HL-60/S4 (cell line): ENCODE data around the gene TRPM1.
"Not testable (repeated sequence)": the region's sequence is repeated elsewhere in the genome, so short reads cannot be mapped to it uniquely, and the experiment has no call there.

Experiments
- in situ Hi-C: fragments of 300-500 bp; cut with MboI; formaldehyde crosslinking; loops from 2 replicates; pipeline ENCODE4 v1.14.3; 2022; ENCODE audit warnings: low sequenced_read_pairs

Gene TRPM1

DNA sequence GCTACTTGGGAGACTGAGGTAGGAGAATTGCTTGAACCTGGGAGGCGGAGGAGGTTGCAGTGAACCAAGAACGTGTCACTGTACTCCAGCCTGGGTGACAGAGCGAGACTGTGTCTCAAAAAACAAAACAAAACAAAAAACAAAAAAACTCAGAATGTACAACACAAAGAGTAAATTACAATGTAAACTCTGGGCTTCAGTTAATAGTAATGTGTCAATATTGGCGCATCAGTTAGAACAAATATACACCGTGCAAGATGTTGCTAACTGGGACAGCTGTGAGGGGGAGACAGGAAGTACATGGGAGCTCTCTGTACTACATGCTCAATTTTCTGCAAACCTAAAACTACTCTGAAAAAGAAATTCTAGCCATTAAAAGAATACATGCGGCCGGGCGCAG, 23.5 kb upstream of the TRPM1 start:
- in situ Hi-C loops = no loop called here

DNA sequence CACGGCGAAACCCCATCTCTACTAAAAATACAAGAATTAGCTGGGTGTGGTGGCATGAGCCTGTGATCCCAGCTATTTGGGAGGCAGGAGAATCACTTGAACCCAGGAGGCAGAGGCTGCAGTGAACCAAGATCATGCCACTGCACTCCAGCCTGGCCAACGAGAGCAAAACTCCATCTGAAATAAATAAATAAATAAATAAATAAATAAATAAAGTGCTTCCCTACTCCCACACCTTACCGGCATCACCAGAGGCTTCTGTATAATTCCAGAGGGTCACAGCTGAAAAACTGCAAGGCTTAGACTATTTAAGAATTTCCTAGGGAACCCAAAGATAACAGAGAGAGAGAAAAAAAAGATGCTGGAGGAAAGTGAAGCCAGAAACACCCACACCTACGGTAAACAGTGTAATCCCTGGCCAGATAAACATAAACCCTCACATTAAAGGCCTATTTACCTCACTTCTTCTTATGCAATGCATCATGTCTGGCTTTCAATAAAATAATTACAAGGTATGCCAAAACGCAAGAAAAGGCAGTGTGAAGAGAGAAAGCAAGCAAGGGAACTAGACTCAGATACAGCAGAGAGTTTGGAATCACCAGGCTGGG, 15.0 kb upstream of the TRPM1 start:
- in situ Hi-C loops = no loop called here

DNA sequence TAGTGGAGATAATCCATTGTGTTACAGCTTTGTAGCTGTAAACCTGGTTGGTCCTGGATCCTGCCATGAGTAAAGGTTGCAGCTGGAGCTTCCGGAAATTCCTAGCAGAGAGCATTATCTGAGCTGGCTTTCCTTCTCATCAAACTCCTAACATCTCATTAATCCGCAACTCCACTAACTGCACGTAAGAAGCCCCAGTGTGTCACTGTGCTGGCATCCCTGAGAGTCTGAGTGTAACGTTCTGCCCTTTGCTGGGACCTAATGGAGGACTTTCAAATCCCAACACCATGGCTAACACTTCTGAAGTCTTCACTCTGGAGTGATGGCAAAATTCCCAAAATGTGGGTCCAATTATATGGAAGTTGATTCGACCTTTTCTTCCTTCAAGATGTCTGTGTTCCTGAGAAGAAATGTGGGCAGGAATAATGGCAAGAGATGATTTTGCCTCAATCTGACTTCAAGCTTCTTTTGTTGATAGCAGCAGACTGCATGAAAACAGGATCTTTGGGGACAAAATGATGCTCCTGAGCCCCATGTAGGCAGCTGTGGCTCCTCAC, 9.6 kb upstream of the TRPM1 start:
- in situ Hi-C loops = no loop called here

DNA sequence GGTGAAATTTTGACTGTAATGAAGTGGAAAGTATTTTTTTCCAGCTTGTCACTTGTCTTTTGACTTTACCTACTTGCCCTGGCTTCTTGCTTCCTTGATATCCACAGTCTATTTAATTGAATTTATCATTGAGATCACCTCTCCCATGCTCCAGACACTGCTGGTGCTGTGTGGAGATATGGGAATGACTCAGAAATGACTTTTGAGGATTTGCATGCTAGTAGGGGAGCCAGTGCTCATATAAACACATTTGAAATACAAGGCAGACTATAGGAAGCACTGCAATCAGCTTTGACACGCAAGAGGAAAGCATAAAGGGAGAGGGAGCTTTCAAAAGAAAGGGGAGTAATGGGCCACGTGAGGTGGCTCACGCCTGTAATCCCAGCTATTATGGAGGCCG, 7.3 kb upstream of the TRPM1 start:
- in situ Hi-C loops = no loop called here

DNA sequence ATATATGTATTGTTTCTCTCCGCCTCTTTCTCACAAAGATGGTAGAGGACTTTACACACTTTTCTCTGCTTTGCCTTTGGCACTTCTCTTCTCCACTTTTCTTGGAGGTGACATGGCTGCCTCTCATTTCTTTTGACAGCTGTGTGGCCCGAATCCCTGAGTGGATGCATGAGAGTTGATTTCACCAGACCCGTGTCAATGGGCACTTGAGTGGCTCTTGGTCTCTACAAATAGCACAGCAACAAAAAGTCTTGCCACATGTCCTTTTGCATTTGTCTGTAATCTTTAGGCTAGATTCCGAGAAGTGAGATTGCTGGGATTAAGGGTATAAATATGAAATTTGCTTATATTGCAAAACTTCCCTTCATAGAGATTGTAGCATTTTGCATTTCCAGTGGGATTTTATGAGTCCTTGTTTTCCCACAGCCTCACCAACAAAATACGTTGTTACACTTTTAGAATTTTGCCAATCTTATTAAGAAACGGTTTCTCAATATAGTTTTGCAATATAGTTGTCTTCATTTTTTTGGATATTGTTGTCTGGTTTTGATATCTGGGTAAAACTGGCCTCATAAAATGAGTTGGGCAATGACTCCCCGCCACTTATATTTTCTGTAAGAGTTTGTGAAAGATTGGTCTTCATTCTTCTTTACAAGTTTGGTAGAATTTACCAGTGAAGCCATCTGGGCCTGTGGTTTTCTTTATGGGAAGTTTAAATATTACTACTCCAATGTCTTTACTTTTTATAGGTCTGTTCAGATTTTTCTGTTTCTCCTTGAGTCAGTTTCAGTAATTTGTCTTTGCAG, 5.2 kb upstream of the TRPM1 start:
- in situ Hi-C loops = no loop called here

DNA sequence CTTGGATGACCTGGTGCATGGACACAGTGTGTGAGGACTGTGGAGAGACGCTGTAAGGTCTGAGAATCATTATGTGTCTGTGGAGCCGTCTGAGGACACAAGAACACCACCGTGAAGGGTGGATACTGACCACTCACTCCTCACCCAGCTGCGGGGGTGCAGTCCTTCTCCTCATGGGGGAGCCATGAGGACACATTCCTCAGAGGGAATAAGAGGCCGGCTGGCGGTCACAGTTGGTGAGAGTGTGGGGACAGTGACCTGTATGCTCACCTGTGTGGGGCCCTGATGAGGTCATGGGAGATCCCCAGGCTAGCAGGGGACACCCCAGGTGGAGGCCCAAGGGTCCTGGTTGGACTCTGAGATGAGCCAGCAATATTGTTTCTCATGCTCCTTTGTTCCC, 2.5 kb upstream of the TRPM1 start:
- in situ Hi-C loops = no loop called here

DNA sequence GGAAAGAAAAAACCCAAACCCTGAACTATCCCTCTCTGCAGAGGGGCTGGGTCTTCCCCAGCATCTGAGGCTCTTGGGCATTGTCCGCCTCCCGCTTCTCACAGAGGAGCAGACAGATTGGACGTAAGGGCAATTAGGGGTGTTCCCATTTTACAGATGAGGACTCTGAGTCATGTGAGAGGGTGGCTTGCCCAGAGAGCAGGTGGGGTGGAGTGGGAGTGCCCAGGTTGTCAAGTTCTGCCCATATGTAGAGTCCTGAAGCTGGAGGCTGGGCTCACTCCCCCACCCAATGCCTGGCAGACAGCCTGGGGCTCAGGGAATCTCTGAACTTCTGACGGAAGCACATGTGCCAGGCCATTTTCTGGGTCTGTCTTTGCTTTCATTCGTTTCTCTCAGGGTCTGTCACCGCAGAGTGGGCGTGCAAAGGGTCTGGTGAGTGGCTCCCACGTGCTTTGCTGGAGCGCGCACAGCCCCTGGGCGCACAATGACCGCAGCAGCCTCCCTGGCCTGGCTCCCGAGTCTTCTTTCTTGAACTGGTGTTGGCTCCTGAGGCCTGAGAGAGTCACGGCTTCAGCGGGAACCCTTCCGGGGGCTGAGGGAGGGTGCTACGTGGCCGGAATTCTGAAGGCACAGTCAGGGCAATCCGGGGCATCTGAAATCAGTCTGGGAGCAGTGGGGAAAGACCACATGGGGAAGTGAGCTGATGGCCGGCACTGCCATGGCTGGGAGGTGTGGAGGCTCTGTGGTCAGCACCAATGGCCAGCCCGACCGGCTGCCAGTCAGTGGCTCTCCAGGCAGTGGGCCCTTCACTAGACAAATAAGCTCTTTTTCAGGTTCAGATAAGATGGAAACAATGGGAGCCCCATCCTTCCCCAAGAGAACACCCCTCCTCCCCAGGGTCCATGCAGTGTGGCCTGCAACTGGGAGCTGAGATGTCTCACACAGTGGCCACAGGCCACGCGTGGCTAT, 1.1 kb upstream of the TRPM1 start:
- in situ Hi-C loops = no loop called here

DNA sequence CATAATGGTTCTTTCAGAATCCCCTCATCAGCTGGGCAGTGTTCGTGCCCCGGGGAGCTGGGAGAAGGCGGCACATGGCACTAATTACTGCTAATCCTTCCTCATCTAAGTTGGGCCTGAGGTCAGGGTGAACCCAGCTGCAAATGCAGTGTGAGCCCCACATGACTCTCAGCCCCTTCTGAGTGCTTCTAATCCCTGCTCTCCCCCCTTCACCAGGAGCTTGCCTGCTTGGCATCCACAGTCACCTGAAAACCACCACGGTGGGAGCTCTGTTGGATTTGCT, 455 bp upstream of the TRPM1 start:
- in situ Hi-C loops = no loop called here

DNA sequence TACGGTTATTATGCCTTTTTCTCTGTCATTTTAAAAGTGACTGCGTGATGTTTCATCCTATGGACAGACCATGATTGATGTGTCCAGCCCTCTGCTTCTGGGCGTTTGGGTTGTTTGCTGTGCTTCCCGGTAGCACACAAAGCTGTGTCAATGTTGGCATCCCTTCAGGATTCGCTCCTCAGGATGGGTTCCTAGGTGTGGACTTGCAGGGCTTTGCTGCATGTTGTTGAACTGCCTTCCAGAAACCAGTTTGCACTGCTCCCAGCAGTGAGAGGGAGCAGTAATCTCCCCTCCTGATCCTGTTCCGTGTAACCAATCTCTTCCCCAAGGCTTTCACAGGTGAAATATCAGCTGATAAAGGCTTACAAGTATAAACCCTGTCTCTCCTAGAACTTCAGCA, 787 bp downstream of the TRPM1 start:
- in situ Hi-C loops = no loop called here

DNA sequence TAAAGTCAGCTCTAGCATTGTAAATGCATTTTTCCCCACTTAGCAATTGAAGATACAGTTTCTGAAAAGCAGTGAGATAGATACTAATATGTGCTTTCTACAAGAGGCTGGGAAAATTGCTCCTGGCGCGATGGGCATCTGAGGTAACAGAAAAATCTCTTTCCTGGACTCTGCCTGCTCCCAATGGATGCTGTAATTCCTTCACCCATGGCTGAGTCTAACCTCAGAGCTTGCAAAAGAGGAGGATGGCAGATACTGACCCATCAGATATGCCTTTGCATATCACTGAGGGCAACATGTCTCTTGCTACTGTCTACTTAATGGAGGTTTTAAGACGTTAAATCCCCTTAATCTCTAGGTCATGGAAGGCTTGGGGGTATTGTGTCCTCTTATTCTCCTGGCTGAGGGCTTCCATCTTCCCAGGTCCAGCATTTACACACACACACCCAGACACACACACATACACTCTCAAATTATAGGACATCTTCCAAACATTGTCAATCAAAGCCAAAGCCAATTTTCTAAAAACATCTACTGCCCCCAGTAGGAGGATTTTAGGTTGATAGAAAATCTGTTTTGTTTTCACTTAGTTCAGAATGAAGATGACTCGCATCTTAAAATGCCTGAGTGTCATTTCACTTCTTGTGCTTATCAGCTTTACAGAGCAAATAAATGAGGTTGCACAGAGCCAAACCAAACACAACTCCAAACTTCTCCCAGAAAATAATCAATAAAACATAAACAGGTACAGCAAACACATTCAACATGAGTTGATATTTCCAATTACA, 2.4 kb downstream of the TRPM1 start:
- in situ Hi-C loops = no loop called here

DNA sequence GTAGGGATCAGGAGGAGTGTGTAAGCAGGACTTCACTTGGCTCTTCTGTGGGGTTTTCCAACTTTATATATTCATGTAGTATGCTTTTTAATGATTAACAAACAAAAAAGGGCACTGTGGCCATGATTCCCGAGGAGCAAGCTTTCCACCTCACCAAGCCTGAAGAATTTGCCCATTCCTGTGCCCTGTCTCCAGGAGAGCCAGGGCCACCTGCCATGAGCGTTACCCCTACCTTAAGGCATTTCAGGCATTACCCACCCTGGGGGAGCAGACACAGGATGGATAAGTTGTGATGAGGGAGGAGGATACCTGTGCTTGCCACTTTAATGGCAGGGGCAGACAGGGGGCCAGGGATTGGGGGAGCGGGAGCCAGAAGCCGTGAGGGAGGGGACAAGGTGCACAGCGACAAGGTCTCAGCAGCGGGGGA, 3.0 kb downstream of the TRPM1 start:
- in situ Hi-C loops = no loop called here

DNA sequence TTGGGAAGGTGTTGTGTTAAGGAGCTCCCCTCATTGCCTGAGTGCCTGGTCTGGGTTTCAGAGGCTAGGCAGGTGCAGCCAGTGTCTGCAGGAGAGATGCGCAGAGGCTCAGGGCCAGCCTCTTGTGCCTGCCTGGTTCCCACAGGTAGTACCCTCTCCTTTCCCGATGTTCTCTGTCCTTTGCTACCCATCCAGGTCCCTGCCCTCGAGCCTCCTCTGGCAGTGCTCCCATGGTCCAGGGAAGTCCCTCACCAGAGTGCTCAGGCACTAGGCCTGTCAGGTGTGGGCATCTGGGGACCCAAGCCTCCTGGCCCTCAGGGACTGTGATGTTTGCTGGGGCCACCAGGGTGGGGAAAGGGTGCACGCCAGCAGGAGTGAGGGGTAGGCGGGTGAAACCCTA, 5.0 kb downstream of the TRPM1 start:
- in situ Hi-C loops = no loop called here

DNA sequence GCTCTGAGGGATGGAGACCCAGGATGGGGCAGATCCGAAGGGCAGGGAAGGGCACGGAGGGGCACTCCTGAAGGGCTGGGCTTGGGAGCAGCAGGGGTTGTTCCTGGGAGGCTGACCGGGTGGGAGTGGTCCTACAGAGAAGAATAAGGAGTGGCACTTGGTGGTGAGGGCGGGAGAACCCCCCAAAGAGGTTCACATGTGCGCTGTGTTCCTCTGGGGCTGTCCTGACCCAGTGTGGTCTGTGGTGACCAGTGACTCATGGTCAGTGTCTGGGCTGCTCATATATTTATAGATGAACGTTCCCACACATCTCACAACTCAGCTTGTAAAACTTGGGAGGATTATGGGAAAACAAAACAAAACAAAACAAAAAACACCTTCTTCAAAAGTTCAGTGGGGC, 10.0 kb downstream of the TRPM1 start:
- in situ Hi-C loops = no loop called here

DNA sequence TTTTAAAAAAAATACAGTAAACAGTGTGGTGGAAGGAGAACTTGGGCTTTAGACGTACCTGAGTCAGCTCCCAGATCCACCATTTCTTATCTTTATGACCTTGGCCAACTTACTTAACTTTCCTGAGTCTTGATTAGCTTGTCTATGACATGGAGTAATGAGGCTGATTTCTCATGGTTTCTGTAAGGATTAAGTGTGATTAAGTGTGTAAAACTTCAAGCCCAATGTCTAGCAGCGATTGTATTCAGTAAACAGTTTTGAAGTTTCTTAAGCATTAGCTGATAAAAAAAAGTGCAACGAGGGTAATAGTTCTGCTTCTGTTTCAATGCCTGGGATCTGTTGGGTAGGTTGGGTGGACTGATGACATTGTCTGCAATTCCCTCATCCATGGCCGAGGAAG, 10.8 kb downstream of the TRPM1 start:
- in situ Hi-C loops = no loop called here

DNA sequence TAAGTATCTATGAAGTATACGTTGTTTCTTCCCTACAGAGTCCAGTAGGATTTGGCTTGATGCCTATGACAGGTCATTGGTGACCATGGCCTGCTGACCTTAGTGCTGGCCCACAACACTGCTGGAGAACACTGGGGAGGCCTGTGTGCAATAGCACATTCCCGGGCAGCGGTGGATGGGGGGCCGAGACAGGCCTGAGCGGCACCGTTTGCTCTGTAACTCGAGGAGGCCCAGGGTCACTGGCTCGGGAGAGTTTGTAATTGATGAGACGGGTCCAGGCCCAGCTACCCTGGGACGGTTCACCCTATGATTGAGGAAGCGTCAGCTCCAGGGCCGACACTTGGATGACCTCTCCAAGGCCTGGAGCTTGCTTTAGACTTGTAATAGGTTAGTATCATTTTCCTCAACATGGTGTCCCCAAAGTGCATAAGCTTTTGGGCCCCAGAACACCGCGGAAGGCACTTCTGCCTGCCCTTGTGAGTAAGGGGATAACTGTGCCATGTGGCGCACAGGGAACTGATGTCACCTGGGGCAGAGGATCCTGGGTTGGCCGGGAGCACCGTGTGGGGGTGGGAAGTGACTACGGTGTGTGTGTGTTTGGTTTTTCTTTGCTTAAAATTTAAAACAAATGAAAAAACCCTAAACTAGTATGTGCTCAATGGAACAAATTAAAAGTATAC, 12.0 kb downstream of the TRPM1 start:
- in situ Hi-C loops = no loop called here

DNA sequence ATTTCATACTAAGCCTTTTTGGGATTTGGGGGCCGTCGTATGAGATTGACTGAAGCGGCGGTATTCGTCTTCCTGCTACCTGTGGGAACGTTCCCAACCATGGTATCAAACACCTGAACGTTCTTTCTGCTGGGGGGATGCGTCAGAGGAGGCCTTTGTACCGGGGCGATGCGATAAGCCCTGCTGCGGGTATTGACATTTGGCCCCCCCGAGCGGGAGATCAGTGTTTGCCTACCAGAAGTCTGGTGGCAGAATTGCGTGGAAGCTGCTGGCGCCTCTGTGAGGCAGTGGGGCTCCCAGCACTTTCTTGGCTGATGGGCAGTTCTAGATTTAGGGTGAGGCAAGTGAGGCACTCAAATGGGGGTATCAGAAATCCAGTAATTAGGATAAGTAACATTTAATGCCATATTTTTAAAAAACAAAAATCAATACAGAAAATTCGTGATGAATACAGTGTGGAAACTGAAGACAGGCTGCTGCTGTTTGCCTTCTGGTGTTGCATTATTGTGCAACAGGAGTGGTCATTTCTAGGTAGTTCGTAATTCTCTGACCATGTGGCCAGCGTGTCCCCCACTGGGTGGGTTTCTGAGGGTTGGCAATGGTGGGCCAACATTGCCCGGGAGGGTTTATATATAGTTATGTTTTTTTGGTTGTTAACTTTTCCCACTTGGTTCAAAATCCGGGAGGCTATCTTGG, 12.7 kb downstream of the TRPM1 start:
- in situ Hi-C loops = no loop called here

DNA sequence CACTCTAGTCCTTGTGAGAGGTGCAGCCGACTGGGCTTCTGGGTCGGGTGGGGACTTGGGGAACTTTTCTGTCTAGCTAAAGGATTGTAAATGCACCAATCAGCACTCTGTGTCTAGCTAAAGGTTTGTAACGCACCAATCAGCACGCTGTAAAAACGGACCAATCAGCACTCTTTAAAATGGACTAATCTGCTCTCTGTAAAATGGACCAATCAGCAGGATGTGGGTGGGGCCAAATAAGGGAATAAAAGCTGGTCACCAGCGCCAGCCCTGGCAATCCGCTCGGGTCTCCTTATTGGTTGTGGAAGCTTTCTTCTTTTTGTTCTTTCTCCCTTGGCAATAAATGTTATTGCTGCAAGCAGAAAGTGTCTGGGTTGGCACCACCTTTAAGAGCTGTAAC, 13.5 kb downstream of the TRPM1 start:
- in situ Hi-C loops = not testable (repeated sequence)

DNA sequence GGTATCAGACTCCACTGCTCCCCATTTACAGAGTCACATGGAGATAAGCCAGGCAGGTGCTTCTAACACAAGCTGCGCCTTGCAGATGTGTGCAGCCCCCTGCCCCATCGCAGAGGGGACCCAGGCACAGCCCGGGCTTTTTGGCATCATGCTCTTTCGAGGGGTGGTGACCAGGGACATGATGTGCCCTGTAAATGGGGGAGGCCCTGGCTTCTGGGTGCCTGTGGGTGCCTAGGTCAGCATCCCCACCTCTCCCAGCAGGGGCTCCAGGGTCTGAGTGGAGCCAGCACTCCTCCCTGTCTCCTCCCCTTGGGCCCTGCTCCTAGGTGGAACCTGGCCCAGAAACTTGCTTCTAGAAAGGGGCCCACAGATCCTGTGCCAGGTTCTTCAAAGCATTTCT, 15.2 kb downstream of the TRPM1 start:
- in situ Hi-C loops = no loop called here

DNA sequence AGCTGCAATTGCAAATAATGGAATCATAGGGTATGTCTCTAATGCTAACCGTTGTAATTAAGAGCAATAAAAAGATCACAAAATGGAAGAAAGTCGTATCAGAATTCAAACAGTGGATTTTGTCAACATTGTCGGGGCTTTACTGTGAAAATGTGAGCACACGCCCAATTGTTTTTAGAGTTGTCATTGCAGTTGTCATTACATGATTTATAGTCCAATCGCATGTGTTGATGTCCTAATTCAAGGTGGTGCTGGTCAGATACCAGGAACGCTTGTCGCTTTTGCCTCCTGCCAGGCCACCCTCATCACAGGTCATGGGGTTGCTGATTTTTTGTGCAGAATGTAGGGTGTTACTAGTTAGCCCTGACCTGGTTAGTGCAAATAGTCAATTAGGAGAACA, 16.2 kb downstream of the TRPM1 start:
- in situ Hi-C loops = no loop called here

DNA sequence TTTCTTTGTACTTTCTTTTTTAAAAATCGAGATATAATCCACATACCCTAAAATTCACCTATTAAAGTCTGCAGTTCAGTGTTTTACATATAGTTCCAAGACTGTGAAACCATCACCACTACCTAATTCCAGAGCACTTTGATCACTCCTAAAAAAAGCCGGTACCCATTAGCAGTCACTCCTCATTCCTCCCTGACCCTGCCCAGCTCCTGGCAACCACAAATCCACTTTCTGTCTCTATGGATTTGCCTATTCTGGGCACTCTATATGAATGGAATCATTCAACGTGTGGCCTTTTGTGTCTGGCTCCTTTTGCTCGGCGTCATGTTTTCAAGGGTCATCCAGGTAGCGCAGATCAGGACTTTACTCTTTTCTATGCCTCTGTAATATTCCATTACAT, 17.3 kb downstream of the TRPM1 start:
- in situ Hi-C loops = no loop called here
